ENCODE data around the gene HNRNPL.
"Not testable (repeated sequence)": the region's sequence is repeated elsewhere in the genome, so short reads cannot be mapped to it uniquely, and the experiment has no call there.

HNRNPL gene

DNA sequence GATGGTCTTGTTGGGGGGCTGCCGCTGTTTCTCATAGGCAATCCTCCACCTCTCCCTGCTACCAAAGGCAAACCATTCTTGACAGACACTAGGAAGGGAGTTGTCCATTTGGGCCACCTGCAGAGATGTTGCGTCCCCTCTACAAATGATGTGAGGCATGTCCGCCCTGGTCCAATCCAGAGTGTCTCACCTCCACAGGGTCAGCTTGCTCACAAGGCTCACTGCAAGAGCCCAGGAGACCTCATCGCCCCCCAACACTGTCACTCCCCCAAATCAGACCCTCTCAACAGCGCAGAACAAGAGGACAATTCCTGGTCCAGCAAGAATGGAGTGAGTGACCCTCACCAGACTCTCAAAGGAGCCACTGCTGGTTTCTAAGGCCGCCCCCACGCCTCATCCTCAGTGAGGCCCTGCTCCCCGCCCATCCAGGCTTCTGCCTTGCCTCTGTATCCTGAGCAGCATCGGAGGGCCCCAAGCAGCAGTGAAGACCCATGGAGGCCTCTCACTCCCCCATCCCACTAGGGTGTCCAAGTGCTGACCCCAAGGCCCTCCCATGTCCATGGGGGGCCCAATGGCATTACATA, 6.5 kb downstream of the HNRNPL start:
- DNase-seq = no peak

DNA sequence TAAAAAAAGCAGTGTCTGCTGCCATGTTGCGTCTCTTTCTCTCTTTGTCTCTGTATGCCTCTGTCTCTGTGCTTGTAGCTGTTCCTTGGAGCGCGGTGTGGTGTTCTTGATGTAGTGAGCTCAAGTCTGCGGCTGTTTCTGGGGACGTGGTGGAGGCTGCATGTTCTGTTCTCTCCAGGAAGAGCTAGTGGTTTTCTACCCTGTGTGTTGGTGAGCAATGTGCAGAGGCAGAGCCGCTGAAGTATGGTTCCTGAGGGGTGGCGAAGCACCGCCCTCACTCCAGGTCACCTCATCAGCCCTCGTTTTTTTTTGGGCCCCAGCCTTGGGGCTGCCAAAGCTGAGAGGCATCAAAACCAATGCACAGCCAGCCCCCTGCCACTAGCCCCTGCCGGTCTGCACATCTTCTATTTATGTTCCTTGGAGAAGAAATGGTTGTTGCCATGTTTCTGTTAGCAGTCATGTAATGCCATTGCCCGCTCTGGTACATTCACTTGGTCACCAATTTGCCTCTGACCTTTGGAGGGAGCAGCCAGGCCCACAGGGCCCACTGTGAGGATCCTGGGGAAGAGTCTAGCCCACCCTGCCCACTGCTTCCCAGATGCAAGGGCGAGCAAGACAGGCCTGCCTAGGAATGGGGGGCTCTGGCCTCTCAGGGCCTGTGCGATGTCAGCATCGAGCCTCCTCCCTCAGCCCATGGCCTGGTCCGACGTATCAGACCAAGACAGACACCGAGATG, 7.2 kb downstream of the HNRNPL start:
- DNase-seq = no peak

- no peak for DNase-seq
These were observed 7.9 kb downstream of the HNRNPL start for GRCh38 chr19:38841787-38842438.

GRCh38 chr19:38841180-38841766, 8.5 kb downstream of the HNRNPL start:
- DNase-seq = no peak

- no peak for DNase-seq
These were observed 9.2 kb downstream of the HNRNPL start for GRCh38 chr19:38840583-38840968.

DNA sequence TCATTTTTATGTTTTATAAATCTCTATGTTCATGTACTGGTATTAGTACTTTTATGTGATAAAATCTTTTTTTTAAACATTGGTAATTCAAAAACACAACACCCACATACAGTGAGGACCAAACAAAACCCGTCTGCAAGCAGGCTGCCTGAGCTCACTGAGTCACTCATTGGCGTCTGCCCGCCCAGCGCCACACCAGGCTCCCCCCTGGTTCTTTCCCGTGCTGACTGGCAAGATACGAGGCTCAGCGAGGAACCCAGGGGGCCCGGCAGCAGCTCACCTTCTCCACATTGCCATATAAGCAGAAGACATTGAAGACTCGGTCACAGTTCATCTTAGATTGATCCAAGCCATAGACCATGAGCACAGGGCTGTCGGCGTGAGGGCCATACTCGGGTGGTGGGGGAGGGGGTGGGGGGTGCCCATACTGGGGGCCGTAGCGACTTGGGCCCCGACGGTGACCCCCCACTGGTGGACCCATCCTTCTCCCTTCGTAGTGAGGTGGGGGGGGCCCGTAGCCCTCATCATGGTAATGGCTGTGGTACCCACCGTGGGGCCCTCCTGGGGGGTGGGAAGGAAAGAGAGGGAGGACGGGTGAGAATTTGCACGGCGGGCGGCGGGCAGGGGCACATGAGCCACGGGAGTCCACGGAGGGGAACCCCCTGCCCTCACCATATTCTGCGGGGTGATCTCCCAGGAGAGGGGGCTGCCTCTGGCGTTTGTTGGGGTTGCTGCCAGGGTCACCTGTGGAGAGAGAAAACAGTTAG, 9.8 kb downstream of the HNRNPL start:
- DNase-seq = no peak

DNA sequence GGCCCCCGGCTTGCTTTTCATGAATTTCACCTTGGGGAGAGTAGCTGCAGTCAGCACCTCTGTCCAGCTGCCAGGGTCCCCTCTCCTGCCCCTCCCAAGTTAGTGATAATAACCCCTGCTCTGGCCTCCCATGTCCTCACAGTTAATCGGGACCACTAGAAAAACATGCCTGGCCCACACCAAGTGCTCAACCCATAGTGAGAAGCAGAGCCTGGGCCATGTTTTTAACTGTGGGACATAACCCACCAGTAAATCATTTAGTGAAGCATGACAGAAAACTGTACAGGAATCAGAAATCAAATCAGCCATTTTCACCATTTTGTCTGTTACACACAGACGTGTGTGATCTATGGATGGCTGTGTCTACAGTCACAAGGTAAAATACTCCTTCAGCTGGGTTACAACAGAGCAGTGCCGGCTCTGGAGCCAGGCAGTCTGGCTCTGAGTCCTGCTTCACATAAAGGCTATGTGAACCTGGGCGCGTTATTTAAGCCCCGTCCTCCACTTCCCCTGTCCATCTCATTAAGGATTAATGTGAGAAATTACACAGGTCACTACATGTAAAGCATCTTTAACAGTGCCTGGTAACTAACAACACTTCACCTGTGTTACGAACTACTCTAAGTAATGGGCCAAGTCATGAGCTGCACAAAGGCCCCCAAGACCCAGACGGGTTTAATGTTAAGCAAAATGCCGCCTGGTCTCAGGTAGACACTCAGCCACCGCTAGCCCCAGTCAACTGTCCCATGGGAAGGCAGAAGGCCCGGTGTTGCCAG, 10.6 kb downstream of the HNRNPL start:
- DNase-seq = no peak

DNA sequence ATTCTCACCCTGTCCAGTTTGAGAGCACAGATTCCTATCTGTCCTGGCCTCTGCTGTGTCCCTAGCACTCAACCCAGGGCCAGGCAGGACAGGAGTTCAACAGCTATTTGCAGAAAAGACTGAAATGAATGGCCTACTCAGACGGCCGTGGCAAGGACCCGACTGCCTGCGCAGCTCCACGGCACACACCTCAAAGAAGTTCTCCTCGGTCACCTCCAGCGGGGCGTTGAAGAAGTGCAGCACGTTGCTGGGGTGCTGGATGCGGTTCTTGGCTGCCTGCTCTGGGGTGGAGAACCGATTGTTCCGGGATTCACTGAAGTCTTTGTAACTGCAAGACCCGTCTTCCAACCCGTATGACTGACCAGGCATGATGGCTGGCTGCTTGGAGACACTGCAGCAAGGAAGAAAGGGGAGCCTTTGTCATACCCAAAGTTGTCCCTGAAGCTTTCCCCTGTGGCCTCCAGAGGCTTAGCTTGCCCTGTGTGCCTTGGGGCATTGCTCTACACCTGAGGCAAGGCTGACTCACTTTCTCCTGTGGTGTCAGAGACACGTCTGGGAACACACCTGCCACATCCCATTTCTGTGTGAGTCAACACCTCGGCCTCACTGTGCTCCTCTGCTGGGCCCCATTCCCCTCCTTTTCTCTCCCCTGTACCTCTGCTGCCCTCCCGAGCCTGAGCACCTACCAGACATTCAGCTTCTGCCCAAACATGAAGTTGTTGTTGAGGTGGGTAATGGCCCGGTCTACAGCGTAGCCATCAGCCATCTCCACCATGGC, 11.4 kb downstream of the HNRNPL start:
- DNase-seq = no peak

DNA sequence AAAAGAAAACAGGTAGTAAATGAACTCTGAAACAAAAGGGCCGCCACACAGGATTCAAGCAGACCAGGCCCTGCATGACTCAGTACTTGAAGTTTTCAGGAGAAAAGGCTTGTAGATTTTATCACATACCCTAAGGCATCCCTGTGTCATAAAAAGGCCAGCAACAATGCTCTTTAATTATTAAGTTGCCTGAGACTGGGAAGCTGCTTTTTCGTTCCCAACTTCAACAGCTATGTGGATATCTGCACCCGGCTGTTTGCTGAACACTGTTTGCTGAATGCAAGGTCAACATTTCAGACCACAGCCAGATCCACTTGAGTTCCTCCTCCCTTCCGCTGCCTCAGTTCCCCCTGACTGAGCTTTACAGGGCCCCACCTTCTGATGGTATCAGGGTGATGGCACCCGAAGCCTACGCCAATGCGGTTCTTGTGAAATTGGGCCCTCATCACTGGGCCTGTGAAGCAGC, 12.1 kb downstream of the HNRNPL start:
- DNase-seq = no peak

DNA sequence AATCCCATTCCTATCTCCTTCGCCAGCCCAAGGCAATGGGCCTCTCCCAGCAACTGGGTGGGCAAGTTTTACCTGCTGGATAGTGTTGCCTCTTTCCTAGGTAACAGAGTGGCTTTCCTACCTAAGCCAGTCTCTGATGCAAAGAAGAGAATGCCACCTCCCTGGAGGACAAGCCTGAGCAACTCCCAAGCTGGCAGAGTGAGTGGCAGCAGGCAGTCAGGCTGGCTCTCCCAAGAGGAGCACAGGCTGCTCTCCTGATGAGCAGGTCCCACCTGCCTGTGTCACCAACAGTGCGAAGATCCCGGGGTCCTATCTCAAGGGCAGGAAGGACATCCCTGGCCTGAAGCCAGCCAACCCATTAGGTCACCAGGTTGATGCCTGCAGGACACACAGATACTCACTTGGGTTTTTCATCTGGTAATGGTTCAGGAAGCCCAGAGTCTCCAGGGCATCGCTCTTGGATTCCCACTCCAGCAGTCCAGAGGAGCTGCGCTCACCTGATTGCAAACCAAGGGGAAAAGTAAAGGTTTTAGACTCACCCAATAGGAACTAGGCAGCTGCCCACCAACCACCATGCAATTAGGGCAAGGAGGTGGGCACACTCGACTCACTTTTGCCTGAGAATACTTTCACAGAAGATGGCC, 12.7 kb downstream of the HNRNPL start:
- DNase-seq = no peak

DNA sequence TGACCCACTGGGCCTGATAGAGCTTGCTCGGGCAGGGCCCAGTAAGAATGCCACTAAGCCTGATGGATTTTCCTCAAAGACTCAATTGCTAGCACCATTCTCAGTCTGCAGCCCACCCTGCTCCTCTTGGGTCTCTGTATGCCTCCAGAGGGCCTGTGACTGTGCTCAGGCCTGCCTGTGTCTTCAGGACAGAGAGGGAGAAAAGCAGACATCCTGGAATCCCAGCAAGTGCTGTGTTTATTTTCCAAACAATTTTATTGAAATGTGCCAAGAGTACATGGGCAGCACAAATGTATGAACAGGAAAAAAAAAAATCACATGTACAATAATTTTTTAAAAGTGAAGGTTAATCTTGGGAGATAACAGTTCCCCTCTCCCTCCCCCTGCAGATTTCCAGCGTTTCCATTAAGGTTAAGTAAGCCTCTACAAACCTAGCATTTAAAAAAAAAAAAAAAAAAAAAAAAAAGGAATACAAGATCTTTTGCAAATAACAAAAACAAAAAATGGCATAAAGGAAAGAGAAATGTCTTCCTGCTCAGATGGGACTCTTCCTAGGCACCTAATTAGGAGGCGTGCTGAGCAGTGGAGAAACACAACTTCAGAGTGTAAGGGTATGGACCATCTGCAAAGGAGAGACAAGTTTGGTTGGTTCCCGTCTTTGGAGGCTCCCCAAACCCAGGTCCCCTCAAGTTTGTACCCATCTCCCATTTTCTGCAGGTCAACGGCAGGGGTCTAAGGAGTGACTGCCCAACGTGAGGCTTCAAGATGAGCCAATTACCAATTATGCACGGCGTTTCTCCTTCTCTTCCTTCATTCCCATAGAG, 13.4 kb downstream of the HNRNPL start:
- no peak for DNase-seq

GRCh38 chr19:38834590-38834989, 15.2 kb downstream of the HNRNPL start:
- DNase-seq = no peak

- no peak for DNase-seq
These were observed 15.7 kb downstream of the HNRNPL start for GRCh38 chr19:38834104-38834490.

GRCh38 chr19:38833092-38833425, 16.7 kb downstream of the HNRNPL start:
- DNase-seq = no peak

DNA sequence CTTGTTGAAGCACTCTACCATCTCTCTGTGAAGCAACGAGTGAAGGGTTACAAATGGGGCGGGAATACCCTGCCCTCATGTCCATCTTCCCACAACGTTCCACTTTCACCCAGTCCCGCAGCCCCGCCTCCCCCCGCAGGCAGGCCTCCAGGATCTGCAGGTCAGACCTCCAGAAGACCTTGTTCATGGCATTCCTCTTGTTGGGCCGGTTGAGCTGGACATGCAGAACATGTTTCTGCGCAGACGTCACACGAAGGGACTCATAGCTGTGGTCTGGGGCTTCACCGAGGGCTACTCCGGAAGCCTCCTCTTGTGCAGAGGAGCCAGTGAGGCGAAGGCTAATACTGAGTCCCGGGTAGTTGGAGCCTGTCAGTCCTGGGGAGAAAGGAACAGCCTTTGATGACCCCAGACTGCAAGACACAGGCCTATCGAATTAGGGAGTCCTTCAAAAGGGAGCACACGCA, 18.6 kb downstream of the HNRNPL start:
- peak; percentile 67 for DNase-seq

DNA sequence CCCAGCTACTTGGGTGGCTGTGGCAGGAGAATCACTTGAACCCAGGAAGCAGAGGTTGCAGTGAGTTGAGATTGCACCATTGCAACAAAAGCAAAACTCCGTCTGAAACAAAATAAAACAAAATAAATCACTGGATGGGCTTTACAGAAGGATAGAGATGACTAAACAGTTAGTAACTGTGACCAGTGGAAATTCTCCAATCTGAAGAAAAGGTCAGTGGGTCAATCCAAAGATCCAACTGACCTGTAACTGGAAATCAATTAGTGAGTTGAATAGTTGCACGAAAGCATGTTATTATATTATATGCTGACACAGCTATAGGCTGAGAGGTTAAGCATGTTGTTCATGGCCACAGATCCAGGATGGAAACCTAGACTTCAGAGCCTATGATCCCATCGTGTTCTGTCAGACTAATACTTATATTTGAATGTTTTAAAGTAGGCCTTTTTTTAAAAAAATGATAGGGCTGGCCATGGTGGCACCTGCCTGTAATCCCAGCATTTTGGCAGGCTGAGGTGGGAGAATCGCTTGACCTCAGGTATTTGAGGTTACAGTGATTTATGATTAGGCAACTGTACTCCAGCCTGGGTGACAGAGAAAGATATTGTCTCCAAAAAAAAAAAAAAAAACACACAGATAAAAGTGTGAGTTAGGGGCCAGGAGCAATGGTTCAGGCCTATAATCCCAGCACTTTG, 19.6 kb downstream of the HNRNPL start:
- DNase-seq = no peak

DNA sequence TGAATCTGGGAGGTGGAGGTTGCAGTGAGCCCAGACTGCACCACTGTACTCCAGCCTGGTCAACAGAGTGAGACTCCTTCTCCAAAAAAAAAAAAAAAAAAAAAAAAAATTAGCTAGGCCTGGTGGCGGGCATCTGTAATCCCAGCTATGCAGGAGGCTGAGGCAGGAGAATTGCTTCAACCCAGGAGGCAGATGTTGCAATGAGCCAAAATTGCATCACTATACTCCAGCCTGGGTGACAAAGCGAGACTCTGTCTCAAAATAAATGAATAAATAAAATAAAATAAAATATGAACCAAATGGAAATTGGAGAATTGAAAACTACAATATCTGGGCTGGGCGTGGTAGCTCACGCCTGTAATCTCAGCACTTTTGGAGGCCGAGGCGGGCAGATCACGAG, 20.6 kb downstream of the HNRNPL start:
- not testable (repeated sequence) for DNase-seq

- no peak for DNase-seq
These were observed 22.8 kb downstream of the HNRNPL start for GRCh38 chr19:38826856-38827551.

GRCh38 chr19:38825936-38826335, 23.9 kb downstream of the HNRNPL start:
- not testable (repeated sequence) for DNase-seq

All from NCI-H82 (cell line).